Ishikawa (cell line): ENCODE results near the gene DRC7.

ENCODE experiments used
- CEBPB ChIP-seq: IDR thresholded peaks from 2 replicates; pipeline ENCODE4 v1.6.1; 2012
- CREB1 ChIP-seq: IDR thresholded peaks from 2 replicates; pipeline ENCODE4 v1.6.1; 2012; ENCODE audit warnings: low read depth
- EGR1 ChIP-seq: IDR thresholded peaks from 2 replicates; pipeline ENCODE4 v1.6.1; 2012
- EP300 ChIP-seq: IDR thresholded peaks from 2 replicates; pipeline ENCODE4 v1.6.1; 2012; ENCODE audit warnings: borderline replicate concordance
- FOXM1 ChIP-seq: IDR thresholded peaks from 2 replicates; pipeline ENCODE4 v1.6.1; 2012; ENCODE audit warnings: low read depth, borderline replicate concordance
- MAX ChIP-seq: IDR thresholded peaks from 2 replicates; pipeline ENCODE4 v1.6.1; 2012
- NFIC ChIP-seq: IDR thresholded peaks from 2 replicates; pipeline ENCODE4 v1.6.1; 2012
- RAD21 ChIP-seq: IDR thresholded peaks from 2 replicates; pipeline ENCODE4 v1.6.1; 2012; ENCODE audit warnings: low read depth
- REST ChIP-seq: IDR thresholded peaks from 2 replicates; pipeline ENCODE4 v1.6.1; 2012; ENCODE audit warnings: low read depth, mild to moderate bottlenecking
- TAF1 ChIP-seq: IDR thresholded peaks from 2 replicates; pipeline ENCODE4 v1.6.1; 2012; ENCODE audit warnings: low read depth, mild to moderate bottlenecking
- TCF12 ChIP-seq: IDR thresholded peaks from 2 replicates; pipeline ENCODE4 v1.6.1; 2012; ENCODE audit warnings: low read depth
- TEAD4 ChIP-seq: IDR thresholded peaks from 2 replicates; pipeline ENCODE4 v1.6.1; 2012
- YY1 ChIP-seq: IDR thresholded peaks from 2 replicates; pipeline ENCODE4 v1.6.1; 2012; ENCODE audit warnings: low read depth
- ZBTB7A ChIP-seq: IDR thresholded peaks from 2 replicates; pipeline ENCODE4 v1.6.1; 2012; ENCODE audit warnings: low read depth
- TF ChIP-seq, protein P1 (sequence below): IDR thresholded peaks from 2 replicates; pipeline ENCODE4 v1.6.1; 2012

DRC7 gene

GRCh38 chr16:57738844-57739243 lies 44.2 kb downstream of the DRC7 start:
- TF ChIP-seq EGR1 (no peak), TEAD4 (no peak), RAD21 (no peak)

DNA sequence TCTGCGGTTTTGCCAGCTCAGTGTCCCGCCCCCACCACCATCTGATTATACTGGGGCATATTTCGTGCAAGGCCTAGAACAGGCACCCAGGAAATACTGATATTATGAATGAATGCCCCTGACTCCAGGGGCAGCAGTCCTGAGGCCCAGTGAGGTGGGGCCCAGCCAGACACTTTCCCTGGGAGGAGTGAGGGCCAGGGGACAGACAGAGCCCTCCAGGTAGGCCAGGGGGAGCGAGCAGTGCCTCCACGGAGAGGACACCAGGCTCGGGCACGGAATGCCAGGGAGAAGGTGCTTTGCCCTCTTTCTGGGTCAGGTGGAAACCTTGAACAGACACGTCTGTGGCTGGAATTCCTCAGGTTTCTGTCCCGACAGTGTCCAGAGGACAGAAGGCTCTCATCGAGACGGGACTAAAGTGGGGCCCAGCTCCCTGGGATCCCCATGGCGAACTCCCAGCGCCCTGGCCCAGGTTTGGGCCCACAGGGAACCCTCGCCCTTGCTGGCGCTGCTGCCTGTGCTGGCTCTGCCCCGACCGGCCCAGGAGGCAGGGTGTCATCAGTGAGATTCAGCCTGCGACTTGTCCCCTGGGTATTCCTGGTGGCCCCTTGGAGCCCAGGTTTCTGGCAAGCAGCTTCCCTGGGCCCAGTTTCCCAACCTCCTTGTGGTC lies 45.3 kb downstream of the DRC7 start:
- TF ChIP-seq RAD21, result no peak
- no peak for TF ChIP-seq EP300
- TF ChIP-seq TCF12, result no peak
- no peak for TF ChIP-seq ZBTB7A
- no peak for TF ChIP-seq MAX
- TF ChIP-seq, protein P1, sequence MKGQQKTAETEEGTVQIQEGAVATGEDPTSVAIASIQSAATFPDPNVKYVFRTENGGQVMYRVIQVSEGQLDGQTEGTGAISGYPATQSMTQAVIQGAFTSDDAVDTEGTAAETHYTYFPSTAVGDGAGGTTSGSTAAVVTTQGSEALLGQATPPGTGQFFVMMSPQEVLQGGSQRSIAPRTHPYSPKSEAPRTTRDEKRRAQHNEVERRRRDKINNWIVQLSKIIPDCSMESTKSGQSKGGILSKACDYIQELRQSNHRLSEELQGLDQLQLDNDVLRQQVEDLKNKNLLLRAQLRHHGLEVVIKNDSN, result no peak
- TF ChIP-seq REST, result no peak
- no peak for TF ChIP-seq CEBPB
- no peak for TF ChIP-seq TEAD4
- TF ChIP-seq TAF1, result no peak
- no peak for TF ChIP-seq CREB1
- no peak for TF ChIP-seq FOXM1
- TF ChIP-seq YY1, result no peak
- TF ChIP-seq NFIC, result no peak
- TF ChIP-seq EGR1, result no peak

DNA sequence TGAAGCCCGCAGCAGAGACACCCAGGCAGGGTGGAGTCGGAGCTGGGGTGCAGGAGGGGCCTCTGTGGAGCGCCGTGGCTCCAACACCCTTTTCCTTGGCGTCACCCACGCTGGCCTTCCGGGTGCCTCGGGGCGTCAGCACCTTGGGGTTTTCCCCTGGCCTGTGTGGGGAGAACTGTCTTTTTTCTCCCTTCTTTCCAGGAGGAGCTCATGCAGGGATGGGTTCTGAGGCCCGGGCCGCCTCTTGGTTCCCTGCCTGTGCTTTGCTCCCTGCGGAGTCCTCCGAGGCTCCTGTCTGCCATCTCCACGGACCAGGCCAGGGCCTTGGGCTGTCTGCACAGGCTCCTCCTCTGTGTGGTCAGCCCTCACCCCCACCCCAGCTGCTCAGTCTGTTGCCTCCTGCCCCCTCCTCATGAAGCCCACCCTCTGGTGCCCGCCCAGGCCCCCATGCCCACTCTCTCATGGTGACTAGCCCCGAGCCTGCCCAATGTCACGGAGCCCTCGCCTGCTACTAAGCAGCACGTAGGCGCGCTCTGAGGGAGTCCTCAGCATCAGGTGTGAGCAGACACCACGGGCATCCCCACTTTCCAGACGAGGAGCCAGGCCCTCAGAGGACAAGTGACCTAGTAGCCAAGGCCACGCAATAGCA lies 45.9 kb downstream of the DRC7 start:
- no peak for TF ChIP-seq ZBTB7A
- TF ChIP-seq CREB1, result no peak
- TF ChIP-seq TCF12, result no peak
- TF ChIP-seq FOXM1, result no peak
- TF ChIP-seq EGR1, result no peak
- no peak for TF ChIP-seq REST
- no peak for TF ChIP-seq MAX
- TF ChIP-seq, protein P1, result no peak
- no peak for TF ChIP-seq RAD21
- no peak for TF ChIP-seq TEAD4
- no peak for TF ChIP-seq NFIC
- no peak for TF ChIP-seq TAF1
- TF ChIP-seq CEBPB, result no peak
- TF ChIP-seq YY1, result no peak
- TF ChIP-seq EP300, result no peak

DNA sequence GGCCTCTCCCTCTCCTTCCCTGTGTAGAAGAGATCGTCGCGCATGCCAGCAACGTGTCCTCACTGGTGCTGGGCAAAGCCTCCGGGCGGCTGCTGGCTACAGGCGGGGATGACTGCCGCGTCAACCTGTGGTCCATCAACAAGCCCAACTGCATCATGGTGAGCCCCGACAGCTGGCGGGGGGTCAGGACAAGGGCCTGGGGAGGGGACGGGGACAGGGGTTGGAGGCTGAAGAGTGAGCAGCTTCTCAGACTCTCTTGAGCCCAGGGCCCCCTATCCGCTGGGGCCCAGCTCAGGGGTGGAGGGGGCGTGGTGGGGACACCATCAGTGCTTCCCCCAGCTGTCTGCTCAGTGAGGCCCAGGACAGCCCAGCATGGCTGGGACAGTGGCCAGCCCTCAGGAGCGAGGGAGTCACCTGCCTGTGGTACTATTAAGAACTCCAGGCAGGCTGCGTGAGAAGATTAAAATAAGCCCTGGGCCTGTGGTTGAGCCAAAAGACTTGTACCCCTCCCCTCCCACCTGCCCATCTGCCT lies 47.1 kb downstream of the DRC7 start:
- TF ChIP-seq, protein P1, result no peak

- TF ChIP-seq CEBPB (no peak), CREB1 (no peak), EP300 (no peak), EGR1 (no peak)
These were observed 47.9 kb downstream of the DRC7 start for GRCh38 chr16:57742543-57742942.

DNA sequence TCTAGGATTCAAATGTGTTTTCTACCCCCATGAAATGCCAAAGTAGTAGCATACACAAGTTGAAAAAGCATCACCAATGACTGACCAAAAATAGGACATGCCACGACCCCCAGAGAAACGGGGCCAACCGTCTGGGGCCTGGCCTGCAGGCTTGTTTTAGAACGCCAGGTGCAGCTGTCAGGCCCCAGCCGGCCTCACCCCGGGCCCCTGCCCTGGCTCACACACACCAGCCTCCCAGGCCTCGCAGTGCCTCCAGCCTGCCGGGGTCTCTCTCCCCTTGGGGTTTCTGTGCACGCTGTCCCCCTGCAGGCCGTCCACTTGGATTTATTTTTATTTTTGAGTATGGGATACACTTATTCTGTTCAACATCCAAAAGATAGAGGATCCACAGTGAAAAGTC lies 48.9 kb downstream of the DRC7 start:
- no peak for TF ChIP-seq NFIC
- TF ChIP-seq TEAD4, result no peak
